SK-N-SH (cell line): ENCODE data around the gene KRT4.

ENCODE experiments used
- EP300 ChIP-seq, 2 experiments: IDR thresholded peaks; 2 replicates each; pipeline versions ENCODE4 v1.4.0 to v1.6.1; 2012; ENCODE audit warnings: borderline replicate concordance in 1 of 2, low read depth in 1 of 2, low read length in 1 of 2
- EZH2phosphoT487 ChIP-seq: fragments of 200-600 bp; sonication (generic); IDR thresholded peaks from 2 replicates; pipeline ENCODE4 v1.6.1; 2017; ENCODE audit warnings: low read depth, mixed run types, mild to moderate bottlenecking, antibody characterized with exemption, moderate library complexity, borderline replicate concordance
- NRF1 ChIP-seq: IDR thresholded peaks from 2 replicates; pipeline ENCODE4 v1.6.1; 2012; ENCODE audit warnings: low read depth, mild to moderate bottlenecking, low read length
- RAD21 ChIP-seq: IDR thresholded peaks from 2 replicates; pipeline ENCODE4 v1.6.1; 2012; ENCODE audit warnings: mild to moderate bottlenecking, low read length
- RXRA ChIP-seq: IDR thresholded peaks from 2 replicates; pipeline ENCODE4 v1.4.0; 2012; ENCODE audit warnings: low read depth, mild to moderate bottlenecking, borderline replicate concordance
- TAF1 ChIP-seq: IDR thresholded peaks from 2 replicates; pipeline ENCODE4 v1.6.1; 2012; ENCODE audit warnings: low read depth, mild to moderate bottlenecking, low read length, moderate library complexity, borderline replicate concordance
- TCF12 ChIP-seq: IDR thresholded peaks from 2 replicates; pipeline ENCODE4 v1.4.0; 2012
- YY1 ChIP-seq: IDR thresholded peaks from 2 replicates; pipeline ENCODE4 v1.4.0; 2012; ENCODE audit warnings: low read depth, mild to moderate bottlenecking
- TF ChIP-seq, protein P1 (sequence below): fragments of 200-600 bp; sonication (generic); IDR thresholded peaks from 2 replicates; pipeline ENCODE4 v1.6.1; 2017; ENCODE audit warnings: antibody characterized with exemption, mild to moderate bottlenecking, moderate library complexity
- TF ChIP-seq, protein P2 (sequence below): IDR thresholded peaks from 2 replicates; pipeline ENCODE4 v1.4.0; 2012; ENCODE audit warnings: low read depth, borderline replicate concordance
- TF ChIP-seq, protein P3 (sequence below): IDR thresholded peaks from 2 replicates; pipeline ENCODE4 v1.4.0; 2012; ENCODE audit warnings: low read depth, borderline replicate concordance
- TF ChIP-seq, protein P4 (sequence below): IDR thresholded peaks from 2 replicates; pipeline ENCODE4 v1.6.1; 2012; ENCODE audit warnings: mild to moderate bottlenecking, low read depth, low read length, moderate library complexity

DNA sequence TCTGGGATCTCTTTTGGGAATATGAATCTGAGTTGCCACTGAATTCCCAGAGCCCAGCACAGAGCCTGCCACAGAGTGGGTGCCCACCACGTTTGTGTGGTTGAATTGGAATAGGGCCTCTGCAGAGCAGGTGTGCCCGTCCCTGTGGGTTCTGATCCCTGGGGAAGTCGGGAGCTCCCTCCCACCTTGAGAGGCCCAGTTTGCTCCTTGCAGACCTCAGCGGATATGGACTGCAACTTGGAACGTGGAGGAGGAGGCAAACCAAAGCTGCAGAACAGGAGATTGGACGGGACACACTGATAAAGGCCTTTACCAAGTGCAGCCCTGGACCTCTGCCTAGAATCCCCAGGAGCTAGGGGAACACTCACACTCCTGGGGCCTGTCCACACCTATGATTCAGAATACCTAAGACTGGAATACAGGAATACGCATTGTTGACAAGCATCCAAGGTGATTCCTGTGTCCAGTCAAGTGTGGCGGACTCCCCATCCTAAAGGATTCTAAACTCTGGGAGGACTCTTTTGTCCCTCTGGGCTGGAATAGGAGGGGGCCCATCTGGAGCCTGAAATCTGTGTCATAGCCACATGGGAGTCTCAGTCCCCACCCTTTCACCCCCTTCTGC, 39.2 kb downstream of the KRT4 start:
- TF ChIP-seq, protein P1, sequence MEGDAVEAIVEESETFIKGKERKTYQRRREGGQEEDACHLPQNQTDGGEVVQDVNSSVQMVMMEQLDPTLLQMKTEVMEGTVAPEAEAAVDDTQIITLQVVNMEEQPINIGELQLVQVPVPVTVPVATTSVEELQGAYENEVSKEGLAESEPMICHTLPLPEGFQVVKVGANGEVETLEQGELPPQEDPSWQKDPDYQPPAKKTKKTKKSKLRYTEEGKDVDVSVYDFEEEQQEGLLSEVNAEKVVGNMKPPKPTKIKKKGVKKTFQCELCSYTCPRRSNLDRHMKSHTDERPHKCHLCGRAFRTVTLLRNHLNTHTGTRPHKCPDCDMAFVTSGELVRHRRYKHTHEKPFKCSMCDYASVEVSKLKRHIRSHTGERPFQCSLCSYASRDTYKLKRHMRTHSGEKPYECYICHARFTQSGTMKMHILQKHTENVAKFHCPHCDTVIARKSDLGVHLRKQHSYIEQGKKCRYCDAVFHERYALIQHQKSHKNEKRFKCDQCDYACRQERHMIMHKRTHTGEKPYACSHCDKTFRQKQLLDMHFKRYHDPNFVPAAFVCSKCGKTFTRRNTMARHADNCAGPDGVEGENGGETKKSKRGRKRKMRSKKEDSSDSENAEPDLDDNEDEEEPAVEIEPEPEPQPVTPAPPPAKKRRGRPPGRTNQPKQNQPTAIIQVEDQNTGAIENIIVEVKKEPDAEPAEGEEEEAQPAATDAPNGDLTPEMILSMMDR, result no peak
- TF ChIP-seq, protein P2, sequence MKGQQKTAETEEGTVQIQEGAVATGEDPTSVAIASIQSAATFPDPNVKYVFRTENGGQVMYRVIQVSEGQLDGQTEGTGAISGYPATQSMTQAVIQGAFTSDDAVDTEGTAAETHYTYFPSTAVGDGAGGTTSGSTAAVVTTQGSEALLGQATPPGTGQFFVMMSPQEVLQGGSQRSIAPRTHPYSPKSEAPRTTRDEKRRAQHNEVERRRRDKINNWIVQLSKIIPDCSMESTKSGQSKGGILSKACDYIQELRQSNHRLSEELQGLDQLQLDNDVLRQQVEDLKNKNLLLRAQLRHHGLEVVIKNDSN, result no peak
- no peak for TF ChIP-seq NRF1
- no peak for TF ChIP-seq TAF1
- TF ChIP-seq RAD21, result no peak
- no peak for TF ChIP-seq TCF12
- TF ChIP-seq RXRA, result no peak
- no peak for TF ChIP-seq EP300 (IDR thresholded peaks at IDR 0.05; ENCODE audit: borderline replicate concordance in 1 of 2, low read depth in 1 of 2, low read length in 1 of 2)
- TF ChIP-seq, protein P3, sequence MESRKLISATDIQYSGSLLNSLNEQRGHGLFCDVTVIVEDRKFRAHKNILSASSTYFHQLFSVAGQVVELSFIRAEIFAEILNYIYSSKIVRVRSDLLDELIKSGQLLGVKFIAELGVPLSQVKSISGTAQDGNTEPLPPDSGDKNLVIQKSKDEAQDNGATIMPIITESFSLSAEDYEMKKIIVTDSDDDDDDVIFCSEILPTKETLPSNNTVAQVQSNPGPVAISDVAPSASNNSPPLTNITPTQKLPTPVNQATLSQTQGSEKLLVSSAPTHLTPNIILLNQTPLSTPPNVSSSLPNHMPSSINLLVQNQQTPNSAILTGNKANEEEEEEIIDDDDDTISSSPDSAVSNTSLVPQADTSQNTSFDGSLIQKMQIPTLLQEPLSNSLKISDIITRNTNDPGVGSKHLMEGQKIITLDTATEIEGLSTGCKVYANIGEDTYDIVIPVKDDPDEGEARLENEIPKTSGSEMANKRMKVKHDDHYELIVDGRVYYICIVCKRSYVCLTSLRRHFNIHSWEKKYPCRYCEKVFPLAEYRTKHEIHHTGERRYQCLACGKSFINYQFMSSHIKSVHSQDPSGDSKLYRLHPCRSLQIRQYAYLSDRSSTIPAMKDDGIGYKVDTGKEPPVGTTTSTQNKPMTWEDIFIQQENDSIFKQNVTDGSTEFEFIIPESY, result no peak
- TF ChIP-seq YY1, result no peak
- no peak for TF ChIP-seq EZH2phosphoT487
- TF ChIP-seq, protein P4, sequence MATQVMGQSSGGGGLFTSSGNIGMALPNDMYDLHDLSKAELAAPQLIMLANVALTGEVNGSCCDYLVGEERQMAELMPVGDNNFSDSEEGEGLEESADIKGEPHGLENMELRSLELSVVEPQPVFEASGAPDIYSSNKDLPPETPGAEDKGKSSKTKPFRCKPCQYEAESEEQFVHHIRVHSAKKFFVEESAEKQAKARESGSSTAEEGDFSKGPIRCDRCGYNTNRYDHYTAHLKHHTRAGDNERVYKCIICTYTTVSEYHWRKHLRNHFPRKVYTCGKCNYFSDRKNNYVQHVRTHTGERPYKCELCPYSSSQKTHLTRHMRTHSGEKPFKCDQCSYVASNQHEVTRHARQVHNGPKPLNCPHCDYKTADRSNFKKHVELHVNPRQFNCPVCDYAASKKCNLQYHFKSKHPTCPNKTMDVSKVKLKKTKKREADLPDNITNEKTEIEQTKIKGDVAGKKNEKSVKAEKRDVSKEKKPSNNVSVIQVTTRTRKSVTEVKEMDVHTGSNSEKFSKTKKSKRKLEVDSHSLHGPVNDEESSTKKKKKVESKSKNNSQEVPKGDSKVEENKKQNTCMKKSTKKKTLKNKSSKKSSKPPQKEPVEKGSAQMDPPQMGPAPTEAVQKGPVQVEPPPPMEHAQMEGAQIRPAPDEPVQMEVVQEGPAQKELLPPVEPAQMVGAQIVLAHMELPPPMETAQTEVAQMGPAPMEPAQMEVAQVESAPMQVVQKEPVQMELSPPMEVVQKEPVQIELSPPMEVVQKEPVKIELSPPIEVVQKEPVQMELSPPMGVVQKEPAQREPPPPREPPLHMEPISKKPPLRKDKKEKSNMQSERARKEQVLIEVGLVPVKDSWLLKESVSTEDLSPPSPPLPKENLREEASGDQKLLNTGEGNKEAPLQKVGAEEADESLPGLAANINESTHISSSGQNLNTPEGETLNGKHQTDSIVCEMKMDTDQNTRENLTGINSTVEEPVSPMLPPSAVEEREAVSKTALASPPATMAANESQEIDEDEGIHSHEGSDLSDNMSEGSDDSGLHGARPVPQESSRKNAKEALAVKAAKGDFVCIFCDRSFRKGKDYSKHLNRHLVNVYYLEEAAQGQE, result no peak
